Liver (tissue), 9 donors: ENCODE measurements around the gene CLMN. TPM values are rescaled to one million over a fixed set of nuclear protein-coding genes. Genes with fewer than 3 reads are reported as not detected.

Experiments used
- DNase-seq: peaks from one replicate; pipeline ENCODE4 v3.0.0-alpha.2; 2017; ENCODE audit warnings: low spot score
- H3K27ac ChIP-seq, 2 donors: one replicate each; pipeline ENCODE4 v1.7.0; 2013; ENCODE audit warnings: inconsistent platforms in 2 of 2, low read length in 2 of 2, control low read depth in 1 of 2, low read depth in 1 of 2, mild to moderate bottlenecking in 1 of 2
- H3K27me3 ChIP-seq, 4 donors: one replicate each; pipeline versions ENCODE4 v1.6.1 to v1.7.0; 2013; ENCODE audit warnings: low read length in 3 of 4, inconsistent platforms in 1 of 4, mild to moderate bottlenecking in 1 of 4, moderate library complexity in 1 of 4; ENCODE audit not compliant: control insufficient read depth in 4 of 4, insufficient read depth in 4 of 4
- H3K36me3 ChIP-seq, 4 donors: one replicate each; pipeline versions ENCODE4 v1.6.1 to v1.7.0; 2013; ENCODE audit warnings: low read length in 3 of 4, mild to moderate bottlenecking in 3 of 4, low read depth in 1 of 4, moderate library complexity in 1 of 4; ENCODE audit not compliant: control insufficient read depth in 4 of 4, insufficient read depth in 3 of 4
- H3K4me1 ChIP-seq, 4 donors: one replicate each; pipeline versions ENCODE4 v1.6.1 to v1.7.0; 2013; ENCODE audit warnings: low read length in 3 of 4, mild to moderate bottlenecking in 3 of 4, moderate library complexity in 1 of 4; ENCODE audit not compliant: control insufficient read depth in 4 of 4, insufficient read depth in 4 of 4
- H3K4me3 ChIP-seq, 3 donors: one replicate each; pipeline versions ENCODE4 v1.6.1 to v1.7.0; 2013; ENCODE audit warnings: low read length in 3 of 3, control low read depth in 1 of 3, low read depth in 1 of 3, mild to moderate bottlenecking in 1 of 3
- H3K9ac ChIP-seq, 2 donors: one replicate each; pipeline ENCODE4 v1.7.0; 2013; ENCODE audit warnings: low read length in 2 of 2, mild to moderate bottlenecking in 2 of 2, moderate library complexity in 2 of 2, control low read depth in 1 of 2, low read depth in 1 of 2
- H3K9me3 ChIP-seq, 4 donors: one replicate each; pipeline versions ENCODE4 v1.6.1 to v1.7.0; 2013; ENCODE audit warnings: low read length in 3 of 4; ENCODE audit not compliant: control insufficient read depth in 4 of 4
- EGR1 ChIP-seq, 2 donors: IDR thresholded peaks; 2 replicates each; pipeline ENCODE4 v1.6.1; 2016 to 2018; ENCODE audit warnings: antibody characterized with exemption in 2 of 2, low read depth in 2 of 2
- FOXA1 ChIP-seq: IDR thresholded peaks from 2 replicates; pipeline ENCODE4 v1.6.1; 2016; ENCODE audit warnings: antibody characterized with exemption
- GABPA ChIP-seq, 2 donors: IDR thresholded peaks in 1 of 2; conservative IDR thresholded peaks in 1 of 2; 2 replicates each; pipeline ENCODE4 v1.6.1; 2016; ENCODE audit warnings: antibody characterized with exemption in 2 of 2, mild to moderate bottlenecking in 1 of 2, moderate library complexity in 1 of 2
- HNF4A ChIP-seq, 2 donors: conservative IDR thresholded peaks; 2 replicates each; pipeline ENCODE4 v1.6.1; 2016; ENCODE audit warnings: antibody characterized with exemption in 2 of 2, mild to moderate bottlenecking in 2 of 2
- HNF4G ChIP-seq: IDR thresholded peaks from 2 replicates; pipeline ENCODE4 v1.6.1; 2016; ENCODE audit warnings: antibody characterized with exemption
- JUND ChIP-seq, 2 donors: IDR thresholded peaks; 2 replicates each; pipeline ENCODE4 v1.6.1; 2016; ENCODE audit warnings: antibody characterized with exemption in 2 of 2
- NR2F2 ChIP-seq: IDR thresholded peaks from 2 replicates; pipeline ENCODE4 v1.6.1; 2016; ENCODE audit warnings: antibody characterized with exemption
- RXRA ChIP-seq, 2 donors: IDR thresholded peaks; 2 replicates each; pipeline ENCODE4 v1.6.1; 2017 to 2018; ENCODE audit warnings: antibody characterized with exemption in 2 of 2, mild to moderate bottlenecking in 1 of 2
- SP1 ChIP-seq: IDR thresholded peaks from 2 replicates; pipeline ENCODE4 v1.6.1; 2018; ENCODE audit warnings: antibody characterized with exemption, mild to moderate bottlenecking
- YY1 ChIP-seq: IDR thresholded peaks from 2 replicates; pipeline ENCODE4 v1.6.1; 2016; ENCODE audit warnings: antibody characterized with exemption, mild to moderate bottlenecking
- WGBS: extraction: QIAGEN DNeasy Blood & Tissue Kit; methylation state at CpG from one replicate; pipeline ENCODE4 v1.1.7; 2013; 5-methylcytosine and 5-hydroxymethylcytosine counted together
- polyA plus RNA-seq, 2 donors: library from polyadenylated mRNA; stranded (reverse) in 1 of 2; unstranded in 1 of 2; fragments of 200-250 nt in 1 of 2; fragments of >200 nt in 1 of 2; fragmentation: Nextera tagmentation in 1 of 2; extraction: Ambion mirVana in 1 of 2; gene quantifications; one replicate each; pipeline versions ENCODE4 v1.2.1 to v1.2.3, GENCODE V29; 2013 to 2015
- total RNA-seq, 2 donors: library from RNA; depleted of rRNA; stranded (reverse); fragments of >200 nt; gene quantifications; one replicate each; pipeline ENCODE4 v1.2.3, GENCODE V29; 2014
- TF ChIP-seq, protein P1 (sequence below): IDR thresholded peaks from 2 replicates; pipeline ENCODE4 v1.6.1; 2016; ENCODE audit warnings: antibody characterized with exemption
- TF ChIP-seq, protein P2 (sequence below): IDR thresholded peaks from 2 replicates; pipeline ENCODE4 v1.6.1; 2016; ENCODE audit warnings: antibody characterized with exemption, mild to moderate bottlenecking
- TF ChIP-seq, protein P3 (sequence below): IDR thresholded peaks from 2 replicates; pipeline ENCODE4 v1.6.1; 2016; ENCODE audit warnings: antibody characterized with exemption
- TF ChIP-seq, protein P4 (sequence below): IDR thresholded peaks from 2 replicates; pipeline ENCODE4 v1.6.1; 2016; ENCODE audit warnings: antibody characterized with exemption
- donor health status: healthy.
- donor health status: healthy.
- donor health status: healthy.
- donor health status: healthy.
- donor health status: healthy.

The CLMN gene
- total and polyA plus RNA-seq, 4 donors, result 6.0 to 41.1 (median 24.1) TPM

DNA sequence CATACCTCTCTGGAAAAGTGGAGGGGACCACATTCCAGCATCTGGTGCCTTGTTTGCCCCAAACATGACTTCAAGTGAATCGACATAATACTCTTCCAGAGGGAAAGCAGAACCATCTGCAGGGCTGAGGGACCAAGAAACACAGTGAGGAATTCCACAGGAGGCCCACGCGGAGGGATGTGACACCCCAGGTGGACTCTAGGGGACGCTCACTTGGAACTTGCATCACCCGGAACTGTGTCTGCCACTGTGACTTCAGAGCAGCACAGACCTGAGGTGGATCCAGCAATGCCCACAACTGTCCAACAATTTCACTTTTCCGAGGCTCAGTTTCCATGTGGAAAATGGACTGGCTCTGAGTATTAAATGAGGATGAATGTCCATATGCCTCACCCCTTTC lies 14.3 kb upstream of the CLMN start:
- Histone ChIP-seq H3K4me1 (peaks cover 11 to 35% (median 23%) of the 10 kb centered on the region in 4 donors), H3K9ac (no peak overlapping the region), H3K9me3 (no peaks in the 10 kb centered on the region), H3K27me3 (no peaks in the 10 kb centered on the region), H3K4me3 (no peak overlapping the region), H3K36me3 (no peaks in the 10 kb centered on the region), H3K27ac (no peak overlapping the region)
- TF ChIP-seq, protein P1, sequence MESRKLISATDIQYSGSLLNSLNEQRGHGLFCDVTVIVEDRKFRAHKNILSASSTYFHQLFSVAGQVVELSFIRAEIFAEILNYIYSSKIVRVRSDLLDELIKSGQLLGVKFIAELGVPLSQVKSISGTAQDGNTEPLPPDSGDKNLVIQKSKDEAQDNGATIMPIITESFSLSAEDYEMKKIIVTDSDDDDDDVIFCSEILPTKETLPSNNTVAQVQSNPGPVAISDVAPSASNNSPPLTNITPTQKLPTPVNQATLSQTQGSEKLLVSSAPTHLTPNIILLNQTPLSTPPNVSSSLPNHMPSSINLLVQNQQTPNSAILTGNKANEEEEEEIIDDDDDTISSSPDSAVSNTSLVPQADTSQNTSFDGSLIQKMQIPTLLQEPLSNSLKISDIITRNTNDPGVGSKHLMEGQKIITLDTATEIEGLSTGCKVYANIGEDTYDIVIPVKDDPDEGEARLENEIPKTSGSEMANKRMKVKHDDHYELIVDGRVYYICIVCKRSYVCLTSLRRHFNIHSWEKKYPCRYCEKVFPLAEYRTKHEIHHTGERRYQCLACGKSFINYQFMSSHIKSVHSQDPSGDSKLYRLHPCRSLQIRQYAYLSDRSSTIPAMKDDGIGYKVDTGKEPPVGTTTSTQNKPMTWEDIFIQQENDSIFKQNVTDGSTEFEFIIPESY, result no peak
- TF ChIP-seq, protein P2, sequence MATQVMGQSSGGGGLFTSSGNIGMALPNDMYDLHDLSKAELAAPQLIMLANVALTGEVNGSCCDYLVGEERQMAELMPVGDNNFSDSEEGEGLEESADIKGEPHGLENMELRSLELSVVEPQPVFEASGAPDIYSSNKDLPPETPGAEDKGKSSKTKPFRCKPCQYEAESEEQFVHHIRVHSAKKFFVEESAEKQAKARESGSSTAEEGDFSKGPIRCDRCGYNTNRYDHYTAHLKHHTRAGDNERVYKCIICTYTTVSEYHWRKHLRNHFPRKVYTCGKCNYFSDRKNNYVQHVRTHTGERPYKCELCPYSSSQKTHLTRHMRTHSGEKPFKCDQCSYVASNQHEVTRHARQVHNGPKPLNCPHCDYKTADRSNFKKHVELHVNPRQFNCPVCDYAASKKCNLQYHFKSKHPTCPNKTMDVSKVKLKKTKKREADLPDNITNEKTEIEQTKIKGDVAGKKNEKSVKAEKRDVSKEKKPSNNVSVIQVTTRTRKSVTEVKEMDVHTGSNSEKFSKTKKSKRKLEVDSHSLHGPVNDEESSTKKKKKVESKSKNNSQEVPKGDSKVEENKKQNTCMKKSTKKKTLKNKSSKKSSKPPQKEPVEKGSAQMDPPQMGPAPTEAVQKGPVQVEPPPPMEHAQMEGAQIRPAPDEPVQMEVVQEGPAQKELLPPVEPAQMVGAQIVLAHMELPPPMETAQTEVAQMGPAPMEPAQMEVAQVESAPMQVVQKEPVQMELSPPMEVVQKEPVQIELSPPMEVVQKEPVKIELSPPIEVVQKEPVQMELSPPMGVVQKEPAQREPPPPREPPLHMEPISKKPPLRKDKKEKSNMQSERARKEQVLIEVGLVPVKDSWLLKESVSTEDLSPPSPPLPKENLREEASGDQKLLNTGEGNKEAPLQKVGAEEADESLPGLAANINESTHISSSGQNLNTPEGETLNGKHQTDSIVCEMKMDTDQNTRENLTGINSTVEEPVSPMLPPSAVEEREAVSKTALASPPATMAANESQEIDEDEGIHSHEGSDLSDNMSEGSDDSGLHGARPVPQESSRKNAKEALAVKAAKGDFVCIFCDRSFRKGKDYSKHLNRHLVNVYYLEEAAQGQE, result no peak
- TF ChIP-seq SP1 (no peak), JUND (IDR thresholded peaks at IDR 0.05) (no peak), FOXA1 (no peak), YY1 (no peak), HNF4G (no peak), RXRA (IDR thresholded peaks at IDR 0.05) (no peak), HNF4A (conservative IDR thresholded peaks at IDR 0.05) (no peak)
- TF ChIP-seq, protein P3, sequence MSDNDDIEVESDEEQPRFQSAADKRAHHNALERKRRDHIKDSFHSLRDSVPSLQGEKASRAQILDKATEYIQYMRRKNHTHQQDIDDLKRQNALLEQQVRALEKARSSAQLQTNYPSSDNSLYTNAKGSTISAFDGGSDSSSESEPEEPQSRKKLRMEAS, result no peak
- no peak for DNase-seq
- 91% methylated on average over 6 of the region's 6 CpGs for WGBS

DNA sequence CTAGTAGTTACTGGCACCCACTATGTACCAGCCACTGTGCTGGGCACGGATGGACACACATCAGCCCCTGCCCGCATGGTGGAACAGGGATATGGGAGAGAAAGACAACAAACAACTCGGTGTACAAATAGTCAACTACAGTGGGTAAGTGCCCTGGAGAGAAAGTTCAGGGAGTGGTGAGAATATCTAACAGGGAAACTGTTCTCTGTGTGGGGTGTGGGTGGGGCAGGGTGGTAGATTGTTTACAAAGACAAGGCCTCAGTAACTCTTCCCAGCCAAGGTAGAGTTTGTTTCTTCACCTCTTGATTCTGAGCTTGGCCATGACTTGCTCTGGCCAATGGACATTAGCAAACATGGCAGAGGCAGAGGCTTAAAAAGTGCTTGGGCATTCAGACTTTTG lies 12.9 kb upstream of the CLMN start:
- 64% methylated on average over 3 of the region's 3 CpGs for WGBS
- no peaks in the 10 kb centered on the region for H3K27me3 ChIP-seq
- H3K9ac ChIP-seq, result no peak overlapping the region
- DNase-seq, result no peak
- H3K36me3 ChIP-seq, result no peaks in the 10 kb centered on the region
- H3K27ac ChIP-seq, result peak overlapping the region; percentile 6 to 53
- no peak overlapping the region for H3K4me3 ChIP-seq
- TF ChIP-seq SP1 (no peak), HNF4G (no peak), NR2F2 (no peak), HNF4A (conservative IDR thresholded peaks at IDR 0.05) (peak in 1 of 2 donors; percentile 31), EGR1 (IDR thresholded peaks at IDR 0.05; ENCODE audit: low read depth in 2 of 2) (no peak), GABPA (IDR thresholded peaks at IDR 0.05 in 1 of 2, conservative IDR thresholded peaks at IDR 0.05 in 1 of 2) (no peak)
- TF ChIP-seq, protein P4, sequence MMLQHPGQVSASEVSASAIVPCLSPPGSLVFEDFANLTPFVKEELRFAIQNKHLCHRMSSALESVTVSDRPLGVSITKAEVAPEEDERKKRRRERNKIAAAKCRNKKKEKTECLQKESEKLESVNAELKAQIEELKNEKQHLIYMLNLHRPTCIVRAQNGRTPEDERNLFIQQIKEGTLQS, result no peak
- peaks cover 11 to 28% (median 19%) of the 10 kb centered on the region in 4 donors for H3K4me1 ChIP-seq
- H3K9me3 ChIP-seq, result no peaks in the 10 kb centered on the region
